Suprapubic skin (tissue), 4 donors: ENCODE data around the gene OXTR. TPM values are rescaled to one million over a fixed set of nuclear protein-coding genes. Genes with fewer than 3 reads are reported as not detected.
A peak's percentile ranks its signal among the peaks of the same experiment; 100 is the strongest.
"Not testable (repeated sequence)": the region's sequence is repeated elsewhere in the genome, so short reads cannot be mapped to it uniquely, and the experiment has no call there.

ENCODE experiments used
- DNase-seq, 2 donors: peaks; one replicate each; pipeline ENCODE4 v3.0.0-alpha.2; 2019; ENCODE audit warnings: low spot score in 2 of 2
- H3K27ac ChIP-seq: fragments of 200-600 bp; sonication (generic); one replicate; pipeline ENCODE4 v1.5.1; 2019
- H3K27me3 ChIP-seq: fragments of 200-600 bp; sonication (generic); one replicate; pipeline ENCODE4 v1.5.1; 2019
- H3K36me3 ChIP-seq: fragments of 200-600 bp; sonication (generic); one replicate; pipeline ENCODE4 v1.5.1; 2019
- H3K4me1 ChIP-seq: fragments of 200-600 bp; sonication (generic); one replicate; pipeline ENCODE4 v1.5.1; 2019
- H3K4me3 ChIP-seq: fragments of 200-600 bp; sonication (generic); one replicate; pipeline ENCODE4 v1.5.1; 2019; ENCODE audit warnings: mild to moderate bottlenecking
- H3K9me3 ChIP-seq: fragments of 200-600 bp; sonication (generic); one replicate; pipeline ENCODE4 v1.5.1; 2019
- CTCF ChIP-seq, 2 donors: fragments of 200-600 bp in 1 of 2; fragments of 450-650 bp in 1 of 2; sonication (generic) in 1 of 2; IDR thresholded peaks; one replicate each; pipeline ENCODE4 v1.5.1; 2016 to 2019; ENCODE audit warnings: antibody characterized with exemption in 2 of 2, mild to moderate bottlenecking in 1 of 2, moderate library complexity in 1 of 2
- EP300 ChIP-seq: sonication (generic); formaldehyde crosslinking; IDR thresholded peaks from one replicate; pipeline ENCODE4 v1.6.1; 2017; ENCODE audit warnings: antibody characterized with exemption
- POLR2A ChIP-seq, 2 donors: fragments of 450-650 bp; IDR thresholded peaks; one replicate each; pipeline ENCODE4 v1.6.1; 2017; ENCODE audit warnings: antibody characterized with exemption in 2 of 2, mild to moderate bottlenecking in 2 of 2, moderate library complexity in 2 of 2
- POLR2AphosphoS5 ChIP-seq, 3 donors: sonication (generic); formaldehyde crosslinking; IDR thresholded peaks; one replicate each; pipeline ENCODE4 v1.6.1; 2017; ENCODE audit warnings: antibody characterized with exemption in 3 of 3
- WGBS: methylation state at CpG from one replicate; pipeline ENCODE4 v1.1.5; 2018; 5-methylcytosine and 5-hydroxymethylcytosine counted together
- total RNA-seq, 4 donors: library from RNA; depleted of rRNA; stranded (reverse); fragments of >200 nt; gene quantifications; one replicate each; pipeline ENCODE4 v1.1.0, GENCODE V29; 2016

The OXTR gene
- total RNA-seq, 4 donors from 2014 or later, result 0.08 to 0.31 TPM; not detected in 2

- no peaks in the 10 kb centered on the region for H3K36me3 ChIP-seq
- H3K9me3 ChIP-seq, result no peaks in the 10 kb centered on the region
- no peak overlapping the region for H3K4me3 ChIP-seq
- no peak for TF ChIP-seq EP300
- no peak for TF ChIP-seq CTCF (IDR thresholded peaks at IDR 0.05)
- no peak for TF ChIP-seq POLR2AphosphoS5 (IDR thresholded peaks at IDR 0.05)
- no peak for TF ChIP-seq POLR2A (IDR thresholded peaks at IDR 0.05)
- no peak overlapping the region for H3K27ac ChIP-seq
- 66% methylated on average over 3 of the region's 3 CpGs for WGBS
- no peaks in the 10 kb centered on the region for H3K4me1 ChIP-seq
- DNase-seq, result peak in 1 of 2 donors; percentile 16
- H3K27me3 ChIP-seq, result no peaks in the 10 kb centered on the region
Observed at GRCh38 chr3:8723612-8724011, 45.8 kb downstream of the OXTR start.

GRCh38 chr3:8722808-8723207 lies 46.6 kb downstream of the OXTR start:
- WGBS, result 58% methylated on average over 5 of the region's 5 CpGs
- H3K9me3 ChIP-seq, result no peaks in the 10 kb centered on the region
- H3K4me3 ChIP-seq, result no peak overlapping the region

GRCh38 chr3:8715757-8716156 lies 53.7 kb downstream of the OXTR start:
- not testable (repeated sequence) for H3K36me3 ChIP-seq, H3K9me3 ChIP-seq, H3K4me1 ChIP-seq, H3K27ac ChIP-seq, H3K4me3 ChIP-seq, DNase-seq, H3K27me3 ChIP-seq
- WGBS, result 77% methylated on average over 12 of the region's 12 CpGs

More at GRCh38 chr3:8722808-8723207, 46.6 kb downstream of the OXTR start:
- DNase-seq, result peak in 1 of 2 donors; percentile 8
- no peaks in the 10 kb centered on the region for H3K4me1 ChIP-seq
- H3K36me3 ChIP-seq, result no peaks in the 10 kb centered on the region
- no peak for TF ChIP-seq EP300
- no peak for TF ChIP-seq CTCF (IDR thresholded peaks at IDR 0.05)
- TF ChIP-seq POLR2AphosphoS5 (IDR thresholded peaks at IDR 0.05), result no peak
- TF ChIP-seq POLR2A (IDR thresholded peaks at IDR 0.05), result no peak
- H3K27ac ChIP-seq, result no peak overlapping the region
- H3K27me3 ChIP-seq, result no peaks in the 10 kb centered on the region

- Histone ChIP-seq H3K4me1 (peaks cover 8% of the 10 kb centered on the region), H3K36me3 (no peaks in the 10 kb centered on the region), H3K27me3 (no peaks in the 10 kb centered on the region), H3K4me3 (no peak overlapping the region), H3K27ac (no peak overlapping the region), H3K9me3 (no peaks in the 10 kb centered on the region)
- 76% methylated on average over 14 of the region's 14 CpGs for WGBS
- no peak for DNase-seq
- no peak for TF ChIP-seq EP300
Observed at GRCh38 chr3:8713901-8714759, 55.3 kb downstream of the OXTR start.

- Histone ChIP-seq H3K9me3 (no peaks in the 10 kb centered on the region), H3K4me3 (no peak overlapping the region), H3K27ac (no peak overlapping the region), H3K36me3 (no peaks in the 10 kb centered on the region), H3K4me1 (peaks cover 8% of the 10 kb centered on the region), H3K27me3 (no peaks in the 10 kb centered on the region)
- 44% methylated on average over 2 of the region's 2 CpGs for WGBS
- no peak for DNase-seq
- TF ChIP-seq CTCF (IDR thresholded peaks at IDR 0.05) (no peak), POLR2AphosphoS5 (IDR thresholded peaks at IDR 0.05) (no peak), EP300 (no peak), POLR2A (IDR thresholded peaks at IDR 0.05) (no peak)
Observed at GRCh38 chr3:8712908-8713255, 56.5 kb downstream of the OXTR start.

GRCh38 chr3:8712045-8712907 lies 57.1 kb downstream of the OXTR start:
- no peaks in the 10 kb centered on the region for H3K9me3 ChIP-seq
- H3K27me3 ChIP-seq, result no peaks in the 10 kb centered on the region
- DNase-seq, result no peak
- H3K4me3 ChIP-seq, result no peak overlapping the region
- no peak for TF ChIP-seq CTCF (IDR thresholded peaks at IDR 0.05)
- no peak for TF ChIP-seq POLR2AphosphoS5 (IDR thresholded peaks at IDR 0.05)
- no peak for TF ChIP-seq EP300
- no peak for TF ChIP-seq POLR2A (IDR thresholded peaks at IDR 0.05)
- peaks cover 8% of the 10 kb centered on the region for H3K4me1 ChIP-seq
- H3K36me3 ChIP-seq, result no peaks in the 10 kb centered on the region
- WGBS, result 41% methylated on average over 9 of the region's 9 CpGs
- no peak overlapping the region for H3K27ac ChIP-seq
